Ascending aorta (tissue), 2 donors: ENCODE measurements around the gene MAGIX. TPM values are rescaled to one million over a fixed set of nuclear protein-coding genes. Genes with fewer than 3 reads are reported as not detected.

Source experiments
- DNase-seq, 2 donors: peaks; one replicate each; pipeline ENCODE4 v3.0.0-alpha.2; 2019; ENCODE audit warnings: low spot score in 2 of 2
- H3K27ac ChIP-seq, 2 donors: fragments of 200-600 bp; sonication (generic); one replicate each; pipeline ENCODE4 v1.5.1; 2016 to 2017; ENCODE audit warnings: mild to moderate bottlenecking in 1 of 2
- H3K27me3 ChIP-seq: fragments of 200-600 bp; sonication (generic); one replicate; pipeline ENCODE4 v1.5.1; 2017
- H3K36me3 ChIP-seq, 2 donors: fragments of 200-600 bp; sonication (generic); one replicate each; pipeline ENCODE4 v1.5.1; 2016
- H3K4me1 ChIP-seq, 2 donors: fragments of 200-600 bp; sonication (generic); one replicate each; pipeline ENCODE4 v1.5.1; 2016 to 2017; ENCODE audit warnings: mild to moderate bottlenecking in 1 of 2
- H3K4me3 ChIP-seq, 2 donors: fragments of 200-600 bp; sonication (generic); one replicate each; pipeline ENCODE4 v1.5.1; 2016 to 2017; ENCODE audit warnings: mild to moderate bottlenecking in 1 of 2
- H3K9me3 ChIP-seq, 2 donors: fragments of 200-600 bp; sonication (generic); one replicate each; pipeline ENCODE4 v1.5.1; 2016
- intact Hi-C: fragments of 100-400 bp; cut with DNase I; formaldehyde crosslinking; loops from one replicate; pipeline ENCODE4 v1.15.1; 2023
- total RNA-seq: library from RNA; depleted of rRNA; stranded (reverse); fragments of >200 nt; gene quantifications from one replicate; pipeline ENCODE4 v1.1.0, GENCODE V29; 2016
- TF ChIP-seq, protein P1 (sequence below), 3 experiments: fragments of 200-600 bp in 2 of 3; fragments of 450-650 bp in 1 of 3; sonication (generic) in 2 of 3; IDR thresholded peaks; one replicate each; pipeline ENCODE4 v1.5.1; 2016 to 2019; ENCODE audit warnings: antibody characterized with exemption in 3 of 3, mild to moderate bottlenecking in 1 of 3, moderate library complexity in 1 of 3

Gene MAGIX
- total RNA-seq, 1 donor from 2014 or later, result 0.32 TPM

DNA sequence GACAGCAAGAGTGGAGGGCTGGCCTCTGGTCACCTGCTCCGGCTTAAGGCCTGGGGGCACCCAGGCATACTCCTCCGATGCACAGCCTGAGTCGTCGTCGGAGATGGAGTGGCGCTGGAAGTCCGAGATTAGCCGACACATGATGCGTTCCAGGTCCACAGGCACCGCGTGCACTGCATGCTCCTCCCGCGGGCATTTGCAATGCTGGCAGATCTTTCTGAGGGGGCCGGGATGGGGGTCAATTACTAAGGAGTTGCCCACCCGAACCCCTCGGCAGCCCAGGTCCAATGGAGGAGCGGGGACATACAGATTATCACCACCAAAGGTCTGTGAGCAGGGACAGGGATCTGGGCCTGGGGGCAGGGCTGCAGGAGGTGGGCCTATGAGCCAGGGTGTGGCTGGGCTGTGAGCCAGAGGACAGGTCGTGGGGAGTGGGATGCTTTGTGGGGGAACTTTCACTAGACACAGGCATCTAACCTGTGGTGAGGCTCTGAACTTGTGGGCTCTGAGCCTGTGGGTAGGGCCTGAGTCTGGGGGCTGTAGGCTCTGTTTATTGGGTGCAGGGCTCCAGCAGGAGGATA is 21.2 kb downstream of the MAGIX start:
- H3K4me1 ChIP-seq, result peaks cover 0 to 6% of the 10 kb centered on the region in 2 donors
- intact Hi-C loops, result no loop called here
- no peaks in the 10 kb centered on the region for H3K27me3 ChIP-seq
- peak overlapping the region in 1 of 2 donors; percentile 23 for H3K4me3 ChIP-seq
- peak overlapping the region; percentile 65 to 76 for H3K27ac ChIP-seq
- H3K9me3 ChIP-seq, result no peaks in the 10 kb centered on the region
- TF ChIP-seq, protein P1, sequence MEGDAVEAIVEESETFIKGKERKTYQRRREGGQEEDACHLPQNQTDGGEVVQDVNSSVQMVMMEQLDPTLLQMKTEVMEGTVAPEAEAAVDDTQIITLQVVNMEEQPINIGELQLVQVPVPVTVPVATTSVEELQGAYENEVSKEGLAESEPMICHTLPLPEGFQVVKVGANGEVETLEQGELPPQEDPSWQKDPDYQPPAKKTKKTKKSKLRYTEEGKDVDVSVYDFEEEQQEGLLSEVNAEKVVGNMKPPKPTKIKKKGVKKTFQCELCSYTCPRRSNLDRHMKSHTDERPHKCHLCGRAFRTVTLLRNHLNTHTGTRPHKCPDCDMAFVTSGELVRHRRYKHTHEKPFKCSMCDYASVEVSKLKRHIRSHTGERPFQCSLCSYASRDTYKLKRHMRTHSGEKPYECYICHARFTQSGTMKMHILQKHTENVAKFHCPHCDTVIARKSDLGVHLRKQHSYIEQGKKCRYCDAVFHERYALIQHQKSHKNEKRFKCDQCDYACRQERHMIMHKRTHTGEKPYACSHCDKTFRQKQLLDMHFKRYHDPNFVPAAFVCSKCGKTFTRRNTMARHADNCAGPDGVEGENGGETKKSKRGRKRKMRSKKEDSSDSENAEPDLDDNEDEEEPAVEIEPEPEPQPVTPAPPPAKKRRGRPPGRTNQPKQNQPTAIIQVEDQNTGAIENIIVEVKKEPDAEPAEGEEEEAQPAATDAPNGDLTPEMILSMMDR (IDR thresholded peaks at IDR 0.05), result no peak
- H3K36me3 ChIP-seq, result peaks cover 6 to 8% of the 10 kb centered on the region in 2 donors
- DNase-seq, result no peak

DNA sequence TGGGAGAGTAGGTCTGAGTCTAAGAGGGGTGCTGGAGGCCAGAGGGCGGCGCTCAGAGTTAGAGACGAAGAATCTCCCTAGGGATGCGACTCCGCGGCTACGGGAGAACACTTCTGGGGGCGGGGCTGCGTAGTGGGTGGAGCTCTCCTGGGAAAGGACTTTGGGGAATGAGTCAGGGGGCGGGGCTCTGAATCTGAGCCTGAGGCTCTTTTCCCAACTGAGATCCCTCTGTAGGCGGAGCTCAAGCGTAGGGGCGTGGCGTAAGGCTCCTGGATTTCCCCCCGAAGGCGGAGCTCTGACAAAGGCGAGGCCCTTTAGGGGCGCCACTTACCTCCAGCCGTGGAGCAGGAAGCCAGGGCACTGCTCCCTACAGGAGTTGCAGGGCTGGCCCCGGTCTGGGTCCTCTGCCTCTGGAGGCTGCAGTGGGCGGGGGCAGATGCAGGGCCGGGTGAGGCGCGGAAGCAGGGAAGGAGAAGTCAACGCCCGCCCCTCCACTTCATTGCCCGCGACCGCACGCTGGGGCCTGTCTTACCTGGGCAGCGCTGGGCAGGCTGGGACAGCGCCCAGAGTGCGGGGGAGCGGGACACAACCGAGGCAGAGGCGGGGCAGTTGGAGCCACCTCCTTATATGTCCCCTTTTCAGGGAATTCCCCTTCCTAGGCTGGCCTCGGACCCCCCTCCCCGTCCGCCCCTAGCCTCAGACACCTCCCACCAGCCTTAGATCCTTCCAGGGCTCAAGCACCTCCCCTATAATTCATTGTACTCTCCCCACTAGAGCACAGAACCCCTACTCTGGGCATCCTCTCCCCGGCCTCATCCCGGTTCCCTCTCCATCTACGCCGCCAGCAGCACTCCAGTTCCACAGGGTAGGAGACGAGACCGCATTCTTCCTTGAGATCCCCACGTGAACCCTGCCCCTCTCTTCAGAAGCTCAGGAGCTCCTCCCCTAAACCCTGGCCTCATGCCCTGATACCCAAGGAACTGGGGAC is 22.0 kb downstream of the MAGIX start:
- Histone ChIP-seq H3K9me3 (no peaks in the 10 kb centered on the region), H3K27ac (peak overlapping the region; percentile 76 to 85), H3K4me3 (peak overlapping the region; percentile 47 to 71), H3K27me3 (no peaks in the 10 kb centered on the region), H3K4me1 (peaks cover 0 to 6% of the 10 kb centered on the region in 2 donors), H3K36me3 (peaks cover 6 to 8% of the 10 kb centered on the region in 2 donors)
- TF ChIP-seq, protein P1 (IDR thresholded peaks at IDR 0.05), result no peak
- peak; percentile 56 to 95 for DNase-seq
- intact Hi-C loops, result loop anchor here (5.0 kb wide), 1 partner anchor 142 kb away; the partner anchor contains the start of gene TFE3

DNA sequence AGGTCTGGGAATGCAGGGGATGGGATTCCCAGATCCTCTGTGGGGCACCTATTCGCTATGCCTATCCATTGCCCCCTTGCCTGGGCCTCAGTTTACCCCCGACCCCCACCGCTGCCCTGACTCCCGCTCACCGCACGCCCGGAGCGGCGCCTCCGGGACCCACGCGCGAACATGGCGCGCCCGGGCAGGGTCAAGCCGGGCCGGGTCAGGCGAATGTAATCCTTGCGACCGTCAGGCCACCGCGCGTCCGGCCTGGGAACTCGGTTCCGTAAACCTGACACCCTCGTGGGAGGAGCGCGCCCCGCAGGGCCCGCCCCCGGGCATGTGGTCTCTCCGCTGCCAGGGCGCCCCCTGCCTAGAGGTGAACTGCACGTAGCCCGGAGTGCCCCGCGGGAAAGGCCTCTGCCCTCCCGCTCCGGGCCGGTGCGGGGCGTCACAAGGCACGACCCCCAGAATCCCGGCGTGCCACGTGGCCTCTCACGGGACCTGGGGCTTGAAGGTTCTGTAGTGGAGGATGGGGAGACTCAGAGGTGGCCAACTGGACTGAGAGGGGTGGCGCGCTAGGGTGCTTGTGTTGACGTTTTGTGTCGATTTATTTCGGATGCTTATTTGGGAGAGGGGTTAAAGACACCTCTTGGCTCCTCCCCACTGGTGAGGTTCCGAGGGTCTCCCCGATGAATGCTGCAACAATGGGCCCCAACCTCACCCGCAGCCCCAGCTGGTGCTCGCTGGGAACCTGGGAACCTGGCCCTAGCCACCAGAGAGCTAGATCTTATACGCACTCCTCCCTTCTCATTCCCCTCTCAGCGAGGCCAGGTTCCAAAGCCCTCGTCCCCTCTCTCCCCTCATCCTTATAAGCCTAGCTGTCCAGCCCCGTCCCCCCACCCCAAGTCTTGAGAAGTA is 23.8 kb downstream of the MAGIX start, which contains the start of gene PRICKLE3:
Gene PRICKLE3, minus strand, starts transcription at position 249 of the 903 bp plus-strand sequence. Its CDS starts 76 bp downstream, at position 173.
- intact Hi-C loops, result loop anchor here (1.0 to 5.0 kb wide), 2 partner anchors 31 to 144 kb away; partner anchors contain the start of gene TFE3
- Histone ChIP-seq H3K27ac (peak within 1 kb of the TSS; percentile 76 to 85), H3K4me1 (peaks cover 0 to 6% of the 10 kb centered on the region in 2 donors), H3K36me3 (peaks cover 6 to 8% of the 10 kb centered on the region in 2 donors), H3K4me3 (peak within 1 kb of the TSS; percentile 47 to 71), H3K27me3 (no peaks in the 10 kb centered on the region), H3K9me3 (no peaks in the 10 kb centered on the region)
- TF ChIP-seq, protein P1 (IDR thresholded peaks at IDR 0.05), result peak; percentile 24 to 35 (median 32)
- peak; percentile 41 to 92 for DNase-seq

DNA sequence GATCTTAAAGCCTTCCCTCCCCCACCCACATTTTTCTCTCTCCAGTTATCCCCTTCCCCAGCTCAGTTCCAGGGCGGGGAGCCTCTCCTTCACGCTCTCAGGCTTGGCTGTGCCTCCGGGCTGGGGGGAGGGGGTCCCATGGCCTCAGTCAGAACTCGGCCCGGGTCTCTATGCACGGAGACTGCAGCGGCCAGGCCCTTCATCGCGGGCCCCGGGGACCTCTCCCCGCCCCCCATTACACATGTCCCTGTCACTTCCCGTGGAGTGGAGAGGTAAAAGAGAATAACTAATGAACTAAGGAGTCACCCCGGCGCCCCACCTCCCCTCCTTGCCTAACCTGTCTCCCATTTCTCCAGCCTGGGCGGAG is 24.5 kb downstream of the MAGIX start:
- H3K27ac ChIP-seq, result peak overlapping the region; percentile 76 to 85

More for the DNA sequence above, 24.5 kb downstream of the MAGIX start:
- Histone ChIP-seq H3K4me3 (no peak overlapping the region), H3K4me1 (peaks cover 0 to 6% of the 10 kb centered on the region in 2 donors), H3K36me3 (peaks cover 6 to 8% of the 10 kb centered on the region in 2 donors), H3K27me3 (no peaks in the 10 kb centered on the region), H3K9me3 (no peaks in the 10 kb centered on the region)
- intact Hi-C loops, result loop anchor here (5.0 kb wide), 1 partner anchor 145 kb away; the partner anchor contains the start of gene TFE3
- TF ChIP-seq, protein P1 (IDR thresholded peaks at IDR 0.05), result no peak
- no peak for DNase-seq
